ENCODE results near the gene LGALS9B. TPM values are rescaled to one million over a fixed set of nuclear protein-coding genes. Genes with fewer than 3 reads are reported as not detected.
"Not testable (repeated sequence)": the region's sequence is repeated elsewhere in the genome, so short reads cannot be mapped to it uniquely, and the experiment has no call there.

The LGALS9B gene
- total and polyA plus RNA-seq, 2 of the 8 experiments (the other 6 are each of a cell fraction or from before 2014, with no cell fraction given): not detected

GRCh38 chr17:20495420-20495819 is 28.1 kb upstream of the LGALS9B start:
- H3K9ac ChIP-seq (replicated peaks in 1 of 4; ENCODE audit: extremely low read depth in 1 of 4, low read depth in 3 of 4, low read length in 3 of 4); FAIRE-seq; H4K91ac ChIP-seq (replicated peaks; ENCODE audit: insufficient read length, low read length); H3K23me2 ChIP-seq (ENCODE audit: low read depth, low read length); H2BK12ac ChIP-seq (ENCODE audit: low read depth, low read length); H3K79me2 ChIP-seq (ENCODE audit: control insufficient read depth in 1 of 2, insufficient read depth in 2 of 2, low read length in 2 of 2); H3K14ac ChIP-seq (ENCODE audit: insufficient read length); H2AFZ ChIP-seq (ENCODE audit: low read length); H3K4me2 ChIP-seq (ENCODE audit: insufficient read depth in 1 of 2, low read depth in 2 of 2, low read length in 2 of 2); H4K5ac ChIP-seq (ENCODE audit: insufficient read length, low read depth, low read length); H3K36me3 ChIP-seq (ENCODE audit: control insufficient read depth in 2 of 4, insufficient read depth in 4 of 4, low read length in 3 of 4); H4K8ac ChIP-seq (ENCODE audit: extremely low read depth, insufficient read depth, low read length); H2AK5ac ChIP-seq (ENCODE audit: low read depth, low read length); H2BK15ac ChIP-seq (ENCODE audit: low read length); H3K18ac ChIP-seq (ENCODE audit: extremely low read depth, low read length); H4K20me1 ChIP-seq (replicated peaks in 1 of 2; ENCODE audit: control insufficient read depth in 1 of 2, insufficient read depth in 2 of 2, low read length in 2 of 2); H3K56ac ChIP-seq (replicated peaks; ENCODE audit: insufficient read length, low read depth, low read length); H3K27ac ChIP-seq (ENCODE audit: low read depth, low read length); POLR2A ChIA-PET (ENCODE audit: partially characterized antibody); H3K9me3 ChIP-seq (ENCODE audit: insufficient read depth in 2 of 2, low read depth in 1 of 2, low read length in 1 of 2); H2BK5ac ChIP-seq (ENCODE audit: low read depth, low read length); DNase-seq (ENCODE audit: low read depth in 1 of 2, low spot score in 2 of 2); H3K23ac ChIP-seq (ENCODE audit: insufficient read length); H3K4ac ChIP-seq (replicated peaks; ENCODE audit: insufficient read length, low read depth, low read length); H3K79me1 ChIP-seq (ENCODE audit: low read depth, low read length); H3K27me3 ChIP-seq (replicated peaks in 1 of 4; ENCODE audit: control insufficient read depth in 3 of 4, extremely low read depth in 1 of 4, insufficient read depth in 3 of 4, low read length in 3 of 4); H2BK120ac ChIP-seq (replicated peaks; ENCODE audit: low read depth, low read length); H2BK20ac ChIP-seq (ENCODE audit: low read length); CTCF ChIA-PET (ENCODE audit: partially characterized antibody); H3K4me3 ChIP-seq (ENCODE audit: extremely low read depth in 1 of 4, insufficient read depth in 2 of 4, low read depth in 3 of 4, low read length in 4 of 4); H3K4me1 ChIP-seq (replicated peaks in 1 of 4; ENCODE audit: control insufficient read depth in 3 of 4, insufficient read depth in 4 of 4, low read length in 3 of 4): not testable (repeated sequence)
- WGBS, 2 experiments (ENCODE audit: extremely low coverage in 1 of 2, insufficient coverage in 1 of 2, insufficient read length in 1 of 2, insufficient replicate concordance in 2 of 2, low coverage in 1 of 2, low lambda C conversion rate in 2 of 2, missing lambda C conversion rate in 1 of 2): 98% methylated on average over 4 of the region's 5 CpGs; no CpG with 5 or more reads in 1 of the 2 experiments

GRCh38 chr17:20494735-20495134 is 27.4 kb upstream of the LGALS9B start:
- H3K18ac ChIP-seq (ENCODE audit: extremely low read depth, low read length); H2BK15ac ChIP-seq (ENCODE audit: low read length); H3K4me2 ChIP-seq (ENCODE audit: insufficient read depth in 1 of 2, low read depth in 2 of 2, low read length in 2 of 2); H3K27ac ChIP-seq (ENCODE audit: low read depth, low read length); H3K36me3 ChIP-seq (ENCODE audit: control insufficient read depth in 2 of 4, insufficient read depth in 4 of 4, low read length in 3 of 4); H4K5ac ChIP-seq (ENCODE audit: insufficient read length, low read depth, low read length); CTCF ChIA-PET (ENCODE audit: partially characterized antibody); H2AFZ ChIP-seq (ENCODE audit: low read length); H3K23me2 ChIP-seq (ENCODE audit: low read depth, low read length); H3K27me3 ChIP-seq (replicated peaks in 1 of 4; ENCODE audit: control insufficient read depth in 3 of 4, extremely low read depth in 1 of 4, insufficient read depth in 3 of 4, low read length in 3 of 4); H4K91ac ChIP-seq (replicated peaks; ENCODE audit: insufficient read length, low read length); H2BK20ac ChIP-seq (ENCODE audit: low read length); H3K4me1 ChIP-seq (replicated peaks in 1 of 4; ENCODE audit: control insufficient read depth in 3 of 4, insufficient read depth in 4 of 4, low read length in 3 of 4); FAIRE-seq; DNase-seq (ENCODE audit: low read depth in 1 of 2, low spot score in 2 of 2); POLR2A ChIA-PET (ENCODE audit: partially characterized antibody); H2BK12ac ChIP-seq (ENCODE audit: low read depth, low read length); H4K8ac ChIP-seq (ENCODE audit: extremely low read depth, insufficient read depth, low read length); H2BK5ac ChIP-seq (ENCODE audit: low read depth, low read length); H3K79me1 ChIP-seq (ENCODE audit: low read depth, low read length); H3K9me3 ChIP-seq (ENCODE audit: insufficient read depth in 2 of 2, low read depth in 1 of 2, low read length in 1 of 2); H3K9ac ChIP-seq (replicated peaks in 1 of 4; ENCODE audit: extremely low read depth in 1 of 4, low read depth in 3 of 4, low read length in 3 of 4); H2BK120ac ChIP-seq (replicated peaks; ENCODE audit: low read depth, low read length); H3K4ac ChIP-seq (replicated peaks; ENCODE audit: insufficient read length, low read depth, low read length); H3K14ac ChIP-seq (ENCODE audit: insufficient read length); H3K23ac ChIP-seq (ENCODE audit: insufficient read length); H3K56ac ChIP-seq (replicated peaks; ENCODE audit: insufficient read length, low read depth, low read length); H3K79me2 ChIP-seq (ENCODE audit: control insufficient read depth in 1 of 2, insufficient read depth in 2 of 2, low read length in 2 of 2); H3K4me3 ChIP-seq (ENCODE audit: extremely low read depth in 1 of 4, insufficient read depth in 2 of 4, low read depth in 3 of 4, low read length in 4 of 4); H4K20me1 ChIP-seq (replicated peaks in 1 of 2; ENCODE audit: control insufficient read depth in 1 of 2, insufficient read depth in 2 of 2, low read length in 2 of 2); H2AK5ac ChIP-seq (ENCODE audit: low read depth, low read length): not testable (repeated sequence)
- WGBS, 2 experiments (ENCODE audit: extremely low coverage in 1 of 2, insufficient coverage in 1 of 2, insufficient read length in 1 of 2, insufficient replicate concordance in 2 of 2, low coverage in 1 of 2, low lambda C conversion rate in 2 of 2, missing lambda C conversion rate in 1 of 2): 100% methylated on average over 4 of the region's 9 CpGs; no CpG with 5 or more reads in 1 of the 2 experiments
